ENCODE measurements around the gene SLMAP. TPM values are rescaled to one million over a fixed set of nuclear protein-coding genes. Genes with fewer than 3 reads are reported as not detected.

SLMAP gene
- total RNA-seq, 4 donors from 2014 or later, result 49.4 to 89.1 (median 61.3) TPM

DNA sequence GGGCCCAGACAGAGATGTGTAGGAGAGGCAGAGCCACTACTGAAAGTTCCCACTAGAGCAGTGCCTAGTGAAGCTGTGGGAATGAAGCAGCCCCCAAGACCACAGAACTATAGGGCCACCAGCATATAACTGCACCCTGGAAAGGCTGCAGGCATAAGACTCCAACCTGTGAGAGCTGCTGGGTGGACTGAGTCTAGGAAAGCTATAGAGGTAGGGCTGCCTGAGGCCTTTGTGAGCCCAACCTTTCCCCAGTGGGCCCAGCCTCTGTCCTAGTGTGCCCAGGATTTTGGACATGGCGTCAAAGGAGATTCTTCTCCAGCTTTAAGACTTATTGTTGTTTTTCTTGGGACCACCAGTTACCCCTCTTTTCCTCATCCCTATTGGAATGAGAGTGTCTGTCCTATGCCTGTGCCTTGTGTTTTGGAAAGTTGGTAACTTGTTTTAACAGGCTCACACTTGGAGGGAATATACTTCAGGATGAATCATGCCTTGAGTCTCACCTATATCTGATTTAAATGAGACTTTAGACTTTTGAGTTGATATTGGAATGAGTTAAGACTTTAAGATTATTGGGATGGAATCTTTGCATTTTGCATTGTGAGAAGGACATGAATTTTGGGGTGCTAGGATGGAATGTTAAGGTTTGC lies 28.1 kb downstream of the SLMAP start:
- TF ChIP-seq POLR2AphosphoS5 (IDR thresholded peaks at IDR 0.05), result no peak
- TF ChIP-seq, protein P1, sequence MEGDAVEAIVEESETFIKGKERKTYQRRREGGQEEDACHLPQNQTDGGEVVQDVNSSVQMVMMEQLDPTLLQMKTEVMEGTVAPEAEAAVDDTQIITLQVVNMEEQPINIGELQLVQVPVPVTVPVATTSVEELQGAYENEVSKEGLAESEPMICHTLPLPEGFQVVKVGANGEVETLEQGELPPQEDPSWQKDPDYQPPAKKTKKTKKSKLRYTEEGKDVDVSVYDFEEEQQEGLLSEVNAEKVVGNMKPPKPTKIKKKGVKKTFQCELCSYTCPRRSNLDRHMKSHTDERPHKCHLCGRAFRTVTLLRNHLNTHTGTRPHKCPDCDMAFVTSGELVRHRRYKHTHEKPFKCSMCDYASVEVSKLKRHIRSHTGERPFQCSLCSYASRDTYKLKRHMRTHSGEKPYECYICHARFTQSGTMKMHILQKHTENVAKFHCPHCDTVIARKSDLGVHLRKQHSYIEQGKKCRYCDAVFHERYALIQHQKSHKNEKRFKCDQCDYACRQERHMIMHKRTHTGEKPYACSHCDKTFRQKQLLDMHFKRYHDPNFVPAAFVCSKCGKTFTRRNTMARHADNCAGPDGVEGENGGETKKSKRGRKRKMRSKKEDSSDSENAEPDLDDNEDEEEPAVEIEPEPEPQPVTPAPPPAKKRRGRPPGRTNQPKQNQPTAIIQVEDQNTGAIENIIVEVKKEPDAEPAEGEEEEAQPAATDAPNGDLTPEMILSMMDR (IDR thresholded peaks at IDR 0.05), result no peak
- no peak overlapping the region for H3K4me3 ChIP-seq
- peak overlapping the region; percentile 36 for H3K27ac ChIP-seq
- H3K4me1 ChIP-seq, result peaks cover 39% of the 10 kb centered on the region
- no peaks in the 10 kb centered on the region for H3K27me3 ChIP-seq
- no peak for DNase-seq (ENCODE audit: low spot score in 2 of 2)
- H3K9me3 ChIP-seq, result no peaks in the 10 kb centered on the region
- 54% methylated on average over 1 of the region's 1 CpG for WGBS
- H3K36me3 ChIP-seq, result no peaks in the 10 kb centered on the region

DNA sequence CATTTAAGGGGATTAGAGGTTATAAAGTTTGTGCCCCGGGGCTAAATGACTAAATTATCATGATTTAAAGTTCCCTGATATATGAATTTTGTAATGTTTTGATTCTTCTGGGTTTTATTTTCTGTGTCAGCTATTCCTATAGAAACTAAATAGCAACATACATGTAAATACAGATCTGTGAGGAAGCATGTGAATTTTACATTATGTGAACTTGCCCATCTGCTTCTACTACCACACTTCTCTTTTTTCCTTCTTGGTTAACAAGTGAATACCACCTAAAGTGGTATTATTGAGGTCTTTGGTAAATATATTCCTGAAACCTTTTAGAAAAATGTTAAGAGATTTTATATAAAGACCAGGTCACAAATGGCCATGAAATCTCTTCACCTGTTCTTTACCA lies 29.3 kb downstream of the SLMAP start:
- Histone ChIP-seq H3K4me3 (no peak overlapping the region), H3K4me1 (peaks cover 30% of the 10 kb centered on the region), H3K9me3 (no peaks in the 10 kb centered on the region), H3K36me3 (no peaks in the 10 kb centered on the region), H3K27ac (no peak overlapping the region), H3K27me3 (no peaks in the 10 kb centered on the region)
- DNase-seq (ENCODE audit: low spot score in 2 of 2), result no peak
- WGBS, result 60% methylated on average over 1 of the region's 1 CpG
- TF ChIP-seq EP300 (IDR thresholded peaks at IDR 0.05), result no peak
- TF ChIP-seq POLR2A (IDR thresholded peaks at IDR 0.05), result no peak
- TF ChIP-seq, protein P1 (IDR thresholded peaks at IDR 0.05), result no peak
- TF ChIP-seq POLR2AphosphoS5 (IDR thresholded peaks at IDR 0.05), result no peak

DNA sequence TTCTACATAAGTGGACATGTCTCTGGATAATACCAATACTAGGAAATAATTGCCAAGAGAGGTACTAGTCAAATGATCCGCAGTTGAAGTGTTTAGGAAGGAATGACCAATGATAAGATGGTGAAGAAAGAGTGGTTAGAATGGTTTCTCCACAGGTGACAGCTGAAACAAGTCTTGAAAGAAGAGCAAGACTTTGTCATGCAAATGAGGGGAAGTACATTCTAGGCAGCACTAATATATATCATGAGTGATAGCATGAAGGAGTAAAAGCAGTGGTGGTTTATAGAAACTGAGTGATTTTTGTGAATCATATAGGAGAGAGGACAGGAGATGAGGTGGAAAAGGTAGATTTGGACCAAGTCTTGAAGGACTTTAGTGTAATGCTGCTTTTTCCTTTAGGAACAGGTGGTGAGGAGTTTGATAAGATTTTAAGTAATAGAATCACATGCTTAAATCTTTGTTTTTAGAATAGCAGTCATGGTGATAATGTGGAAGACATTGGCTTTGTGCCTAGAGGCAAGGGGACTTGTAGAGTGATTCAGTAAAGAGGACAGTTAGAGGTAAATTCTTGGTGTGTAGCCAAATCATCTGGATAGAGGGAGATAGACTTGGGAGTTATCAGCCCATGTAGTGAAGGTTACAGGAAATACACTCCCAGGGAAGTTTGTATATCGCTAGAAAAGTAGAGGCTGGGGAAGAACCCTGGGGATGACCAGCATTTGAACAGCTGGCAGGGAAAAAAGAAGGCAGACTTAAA lies 31.9 kb downstream of the SLMAP start:
- Histone ChIP-seq H3K4me3 (no peak overlapping the region), H3K9me3 (no peaks in the 10 kb centered on the region), H3K4me1 (peaks cover 26% of the 10 kb centered on the region), H3K27ac (no peak overlapping the region), H3K27me3 (no peaks in the 10 kb centered on the region), H3K36me3 (no peaks in the 10 kb centered on the region)
- no peak for TF ChIP-seq POLR2A (IDR thresholded peaks at IDR 0.05)
- TF ChIP-seq, protein P1 (IDR thresholded peaks at IDR 0.05), result no peak
- no peak for DNase-seq (ENCODE audit: low spot score in 2 of 2)
- WGBS, result 71% methylated on average over 2 of the region's 2 CpGs

DNA sequence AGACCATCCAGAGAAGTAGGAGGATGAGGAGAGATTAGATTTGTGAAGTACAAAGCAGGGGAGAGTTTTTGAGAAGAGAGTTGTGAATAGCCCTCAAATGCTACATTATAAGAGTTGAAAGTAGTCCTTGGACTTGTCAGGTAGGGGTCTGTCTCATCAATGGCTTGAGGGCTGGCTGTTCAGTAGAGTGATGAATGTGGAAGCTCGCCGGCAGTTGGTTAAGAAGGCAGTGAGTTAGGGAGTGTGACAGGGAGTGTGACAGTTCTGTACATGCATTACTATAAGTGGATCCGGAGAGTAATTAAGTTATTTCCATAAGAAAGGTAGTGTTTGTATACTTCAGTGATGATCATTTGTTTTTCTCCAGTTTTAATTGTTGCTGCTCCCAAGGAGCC lies 32.5 kb downstream of the SLMAP start:
- H3K4me3 ChIP-seq, result no peak overlapping the region
- 75% methylated on average over 3 of the region's 3 CpGs for WGBS
- H3K36me3 ChIP-seq, result no peaks in the 10 kb centered on the region
- H3K4me1 ChIP-seq, result peaks cover 20% of the 10 kb centered on the region
- H3K9me3 ChIP-seq, result no peaks in the 10 kb centered on the region
- no peak overlapping the region for H3K27ac ChIP-seq
- TF ChIP-seq, protein P1 (IDR thresholded peaks at IDR 0.05), result no peak
- TF ChIP-seq POLR2AphosphoS5 (IDR thresholded peaks at IDR 0.05) (no peak), POLR2A (IDR thresholded peaks at IDR 0.05) (no peak), EP300 (IDR thresholded peaks at IDR 0.05) (no peak)
- no peaks in the 10 kb centered on the region for H3K27me3 ChIP-seq
- no peak for DNase-seq (ENCODE audit: low spot score in 2 of 2)

DNA sequence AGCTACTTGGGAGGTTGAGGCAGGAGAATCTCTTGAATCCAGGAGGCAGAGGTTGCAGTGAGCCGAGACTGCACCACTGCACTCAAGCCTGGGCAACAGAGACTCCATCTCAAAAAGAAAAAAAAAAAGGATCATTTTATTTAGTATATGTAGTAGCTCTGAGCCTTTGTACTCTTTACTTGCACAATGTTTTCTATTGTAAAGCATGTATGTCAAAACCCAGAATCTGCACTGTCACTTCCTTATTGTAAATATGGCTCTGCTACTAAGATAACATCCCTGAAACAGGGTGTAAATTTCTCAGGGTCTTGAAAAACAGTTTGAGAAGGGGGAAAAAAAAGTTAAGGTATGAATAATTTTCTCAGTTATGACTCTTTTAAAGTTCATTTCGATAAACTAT lies 35.1 kb downstream of the SLMAP start:
- H3K4me3 ChIP-seq, result no peak overlapping the region
- H3K4me1 ChIP-seq, result peaks cover 11% of the 10 kb centered on the region
- TF ChIP-seq, protein P1 (IDR thresholded peaks at IDR 0.05), result no peak
- no peak for TF ChIP-seq POLR2AphosphoS5 (IDR thresholded peaks at IDR 0.05)
- TF ChIP-seq POLR2A (IDR thresholded peaks at IDR 0.05), result no peak
- no peak for TF ChIP-seq EP300 (IDR thresholded peaks at IDR 0.05)
- no peaks in the 10 kb centered on the region for H3K9me3 ChIP-seq
- no peaks in the 10 kb centered on the region for H3K27me3 ChIP-seq
- H3K36me3 ChIP-seq, result no peaks in the 10 kb centered on the region
- DNase-seq (ENCODE audit: low spot score in 2 of 2), result no peak
- WGBS, result 87% methylated on average over 2 of the region's 2 CpGs
- H3K27ac ChIP-seq, result no peak overlapping the region

Data from suprapubic skin (tissue), 4 donors.